Neuronal stem cell (in vitro differentiated cells): Measurements from ENCODE around the gene SLC6A3.

ENCODE experiments used
- DNase-seq: peaks from one replicate; pipeline ENCODE4 v3.0.0-alpha.2; 2013; ENCODE audit warnings: low spot score
- H2AFZ ChIP-seq: one replicate; pipeline ENCODE4 v1.6.1; 2013; ENCODE audit warnings: mild to moderate bottlenecking, low read length, inconsistent platforms
- H2AK5ac ChIP-seq: 2 replicates; pipeline ENCODE4 v1.6.1; 2013; ENCODE audit warnings: low read depth, mild to moderate bottlenecking, inconsistent platforms, low read length, moderate library complexity, mixed read lengths
- H2BK120ac ChIP-seq: 2 replicates; pipeline ENCODE4 v1.6.1; 2013; ENCODE audit warnings: low read depth, mild to moderate bottlenecking, inconsistent platforms, low read length, moderate library complexity, mixed read lengths
- H2BK12ac ChIP-seq: one replicate; pipeline ENCODE4 v1.6.1; 2013; ENCODE audit warnings: low read length, inconsistent platforms
- H2BK15ac ChIP-seq: 2 replicates; pipeline ENCODE4 v1.6.1; 2013; ENCODE audit warnings: mild to moderate bottlenecking, low read length, inconsistent platforms, mixed read lengths
- H2BK5ac ChIP-seq: one replicate; pipeline ENCODE4 v1.6.1; 2013; ENCODE audit warnings: inconsistent platforms, mild to moderate bottlenecking, low read length, moderate library complexity
- H3K14ac ChIP-seq: one replicate; pipeline ENCODE4 v1.6.1; 2013; ENCODE audit warnings: low read length, inconsistent platforms
- H3K18ac ChIP-seq: 2 replicates; pipeline ENCODE4 v1.6.1; 2013; ENCODE audit warnings: low read length, inconsistent platforms
- H3K23ac ChIP-seq: 2 replicates; pipeline ENCODE4 v1.6.1; 2013; ENCODE audit warnings: low read depth, mild to moderate bottlenecking, mixed read lengths, low read length, inconsistent platforms; ENCODE audit not compliant: poor library complexity
- H3K27ac ChIP-seq: replicated peaks from 3 replicates; pipeline ENCODE4 v1.5.1; 2013; ENCODE audit warnings: low read length, inconsistent platforms
- H3K27me3 ChIP-seq, 3 experiments: 2 replicates each; pipeline ENCODE4 v1.6.1; 2013; ENCODE audit warnings: low read length in 3 of 3, mild to moderate bottlenecking in 2 of 3, inconsistent platforms in 1 of 3, low read depth in 1 of 3, mixed read lengths in 1 of 3, moderate library complexity in 1 of 3; ENCODE audit not compliant: control insufficient read depth in 3 of 3, insufficient read depth in 3 of 3
- H3K36me3 ChIP-seq, 2 donors: replicated peaks in 1 of 2; 2 replicates each; pipeline ENCODE4 v1.6.1; 2013; ENCODE audit warnings: low read length in 2 of 2; ENCODE audit not compliant: control insufficient read depth in 2 of 2, insufficient read depth in 2 of 2
- H3K4ac ChIP-seq: 2 replicates; pipeline ENCODE4 v1.6.1; 2013; ENCODE audit warnings: inconsistent platforms, mild to moderate bottlenecking, low read length, moderate library complexity
- H3K4me1 ChIP-seq, 2 donors: 1 replicate in 1 of 2; 2 replicates in 1 of 2; pipeline ENCODE4 v1.6.1; 2013; ENCODE audit warnings: low read length in 2 of 2, low read depth in 1 of 2; ENCODE audit not compliant: control insufficient read depth in 2 of 2, insufficient read depth in 1 of 2
- H3K4me2 ChIP-seq: one replicate; pipeline ENCODE4 v1.6.1; 2013; ENCODE audit warnings: mild to moderate bottlenecking, low read length, inconsistent platforms; ENCODE audit not compliant: insufficient read depth, poor library complexity, severe bottlenecking
- H3K4me3 ChIP-seq, 2 donors: 2 replicates each; pipeline ENCODE4 v1.5.1; 2013; ENCODE audit warnings: low read length in 2 of 2, mild to moderate bottlenecking in 2 of 2, inconsistent platforms in 1 of 2, moderate library complexity in 1 of 2
- H3K79me1 ChIP-seq: one replicate; pipeline ENCODE4 v1.6.1; 2013; ENCODE audit warnings: low read depth, mild to moderate bottlenecking, inconsistent platforms, low read length, moderate library complexity
- H3K9ac ChIP-seq: one replicate; pipeline ENCODE4 v1.6.1; 2013; ENCODE audit warnings: mild to moderate bottlenecking, low read depth, low read length, inconsistent platforms; ENCODE audit not compliant: poor library complexity
- H3K9me3 ChIP-seq, 2 donors: replicated peaks in 1 of 2; 2 replicates each; pipeline versions ENCODE3 to v1.6.1; 2013; ENCODE audit warnings: low read length in 2 of 2, mild to moderate bottlenecking in 2 of 2, inconsistent platforms in 1 of 2, low read depth in 1 of 2, mixed read lengths in 1 of 2, moderate library complexity in 1 of 2; ENCODE audit not compliant: control insufficient read depth in 2 of 2, insufficient read depth in 1 of 2
- H4K8ac ChIP-seq: one replicate; pipeline ENCODE4 v1.6.1; 2013; ENCODE audit warnings: low read depth, mild to moderate bottlenecking, inconsistent platforms, low read length, moderate library complexity
- H4K91ac ChIP-seq: one replicate; pipeline ENCODE4 v1.6.1; 2013; ENCODE audit warnings: low read length, low read depth, mild to moderate bottlenecking, inconsistent platforms; ENCODE audit not compliant: poor library complexity
- WGBS, 2 donors: extraction: QIAGEN DNeasy Blood & Tissue Kit; methylation state at CpG; one replicate each; pipeline ENCODE4 v1.1.7; 2013; ENCODE audit warnings: missing lambda C conversion rate in 2 of 2, mixed read lengths in 1 of 2; ENCODE audit not compliant: insufficient read length in 2 of 2, insufficient replicate concordance in 1 of 2; ENCODE audit errors: extremely low coverage in 2 of 2; 5-methylcytosine and 5-hydroxymethylcytosine counted together

Gene SLC6A3

GRCh38 chr5:1440098-1440493 is 5.1 kb downstream of the SLC6A3 start:
- H3K36me3 ChIP-seq, result no peaks in the 10 kb centered on the region
- peaks cover 3 to 6% of the 10 kb centered on the region in 2 donors for H3K9me3 ChIP-seq
- H4K8ac ChIP-seq, result no peak overlapping the region
- no peak overlapping the region for H3K27ac ChIP-seq
- H2AK5ac ChIP-seq, result no peak overlapping the region
- no peak overlapping the region for H3K4me3 ChIP-seq
- H3K9ac ChIP-seq, result no peak overlapping the region
- no peak overlapping the region for H2BK12ac ChIP-seq
- WGBS, 2 donors, result no CpG with 5 or more reads among the region's 3 CpGs
- H2AFZ ChIP-seq, result no peak overlapping the region
- H3K18ac ChIP-seq, result no peak overlapping the region
- no peak overlapping the region for H2BK5ac ChIP-seq
- peaks cover 19 to 62% (median 27%) of the 10 kb centered on the region in 3 experiments for H3K27me3 ChIP-seq
- no peak overlapping the region for H3K4ac ChIP-seq
- H4K91ac ChIP-seq, result no peak overlapping the region
- no peak for DNase-seq
- no peak overlapping the region for H3K14ac ChIP-seq
- no peak overlapping the region for H3K4me2 ChIP-seq
- H2BK120ac ChIP-seq, result no peak overlapping the region
- H3K79me1 ChIP-seq, result no peaks in the 10 kb centered on the region
- H3K23ac ChIP-seq, result no peak overlapping the region
- peaks cover 0 to 5% of the 10 kb centered on the region in 2 donors for H3K4me1 ChIP-seq
- no peak overlapping the region for H2BK15ac ChIP-seq

DNA sequence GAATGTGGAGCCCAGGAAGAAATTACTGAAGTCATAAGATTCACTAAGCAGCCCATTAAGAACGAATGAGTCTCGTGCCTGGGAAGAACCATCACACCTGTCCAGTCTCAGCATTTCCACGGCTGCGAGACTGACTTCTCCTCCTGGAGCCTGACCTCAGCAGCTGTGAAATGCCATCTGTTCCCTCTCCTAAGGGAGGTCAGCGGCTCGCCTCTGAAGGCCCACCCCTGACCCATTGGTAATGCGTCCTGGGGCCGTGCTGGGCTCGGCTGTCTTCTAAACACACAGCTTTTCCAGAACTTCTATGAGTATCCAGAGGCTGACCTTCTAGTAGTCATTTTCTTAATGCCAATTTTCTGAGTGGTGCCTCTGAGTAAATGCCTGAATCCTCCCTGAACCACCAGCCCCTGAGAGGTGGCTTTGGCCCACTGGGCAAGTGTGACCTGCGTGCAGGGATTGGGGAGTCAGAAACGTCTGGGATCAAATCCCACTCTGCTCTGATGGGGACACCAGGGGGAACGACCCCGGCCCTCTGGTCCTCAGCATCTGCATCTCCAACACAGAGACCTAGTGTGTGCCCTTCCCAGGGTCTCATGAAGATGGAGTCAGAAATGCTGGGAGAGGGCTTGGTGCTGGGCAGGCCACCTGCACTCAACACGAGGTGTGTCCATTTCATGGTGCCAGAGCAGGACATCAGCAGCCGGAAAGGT is 5.7 kb downstream of the SLC6A3 start:
- Histone ChIP-seq H2BK12ac (no peak overlapping the region), H3K27me3 (peaks cover 13 to 56% (median 21%) of the 10 kb centered on the region in 3 experiments), H3K79me1 (no peaks in the 10 kb centered on the region), H3K4me3 (peak overlapping the region in 1 of 2 donors; percentile 34), H3K4ac (no peak overlapping the region), H4K91ac (no peak overlapping the region), H3K18ac (no peak overlapping the region), H3K4me1 (peaks cover 0 to 3% of the 10 kb centered on the region in 2 donors), H2BK120ac (no peak overlapping the region), H3K23ac (no peak overlapping the region), H3K36me3 (no peaks in the 10 kb centered on the region), H3K14ac (no peak overlapping the region), H3K9me3 (peaks cover 3 to 6% of the 10 kb centered on the region in 2 donors), H3K27ac (no peak overlapping the region), H3K4me2 (no peak overlapping the region), H2BK5ac (no peak overlapping the region), H2AK5ac (no peak overlapping the region), H2AFZ (no peak overlapping the region), H4K8ac (no peak overlapping the region), H2BK15ac (no peak overlapping the region), H3K9ac (peak overlapping the region; percentile 14)
- WGBS, 2 donors, result no CpG with 5 or more reads among the region's 15 CpGs
- DNase-seq, result no peak

GRCh38 chr5:1438871-1439270 is 6.4 kb downstream of the SLC6A3 start:
- no peak overlapping the region for H3K4me2 ChIP-seq
- peaks cover 6 to 50% (median 15%) of the 10 kb centered on the region in 3 experiments for H3K27me3 ChIP-seq
- H2BK120ac ChIP-seq, result no peak overlapping the region
- no peak overlapping the region for H2AFZ ChIP-seq
- no peak overlapping the region for H2BK5ac ChIP-seq
- no peak overlapping the region for H2BK15ac ChIP-seq
- no peaks in the 10 kb centered on the region for H3K36me3 ChIP-seq
- H4K8ac ChIP-seq, result no peak overlapping the region
- no peak overlapping the region for H3K4me3 ChIP-seq
- H3K27ac ChIP-seq, result no peak overlapping the region
- no peak overlapping the region for H3K14ac ChIP-seq
- no peak overlapping the region for H2AK5ac ChIP-seq
- DNase-seq, result no peak
- no peak overlapping the region for H3K9ac ChIP-seq
- H3K4me1 ChIP-seq, result no peaks in the 10 kb centered on the region
- no CpG with 5 or more reads among the region's 21 CpGs for WGBS, 2 donors
- H3K23ac ChIP-seq, result no peak overlapping the region
- no peak overlapping the region for H4K91ac ChIP-seq
- H3K18ac ChIP-seq, result no peak overlapping the region
- H3K79me1 ChIP-seq, result no peaks in the 10 kb centered on the region
- H3K4ac ChIP-seq, result no peak overlapping the region
- H3K9me3 ChIP-seq, result peaks cover 4 to 6% of the 10 kb centered on the region in 2 donors
- H2BK12ac ChIP-seq, result no peak overlapping the region

DNA sequence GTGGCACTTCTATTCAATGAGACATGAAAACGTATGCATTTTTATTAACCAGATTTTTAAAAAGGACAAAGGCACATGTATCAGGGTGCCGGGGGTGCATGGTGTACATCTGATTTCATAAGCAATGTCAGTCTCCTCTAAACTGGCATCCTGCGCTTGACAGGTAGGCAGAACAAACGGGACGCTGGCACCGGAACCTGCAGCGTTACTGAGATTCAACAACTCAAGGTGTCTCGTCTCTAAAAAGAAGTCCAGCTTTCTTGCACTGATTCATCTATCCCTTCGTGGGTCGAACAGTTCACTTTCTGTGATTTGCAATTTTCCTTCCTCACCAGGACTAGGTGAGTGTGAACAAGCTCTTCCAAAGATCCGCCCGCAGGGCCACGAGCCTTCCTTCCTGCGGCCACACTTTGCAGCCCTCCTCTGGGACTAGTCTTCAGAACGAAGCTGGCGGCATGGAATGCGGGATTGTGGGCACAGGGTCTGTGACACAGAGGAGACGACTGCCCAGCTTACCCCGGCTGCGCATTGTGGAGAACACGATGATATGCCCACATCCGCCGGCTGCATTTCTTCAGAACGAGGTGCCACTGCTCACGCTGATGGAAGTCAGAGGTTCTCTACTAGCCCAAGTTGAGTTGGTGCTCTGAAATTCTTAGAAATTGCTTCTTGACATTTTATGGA is 7.2 kb downstream of the SLC6A3 start:
- no peak overlapping the region for H4K91ac ChIP-seq
- no peak overlapping the region for H2BK15ac ChIP-seq
- H3K18ac ChIP-seq, result no peak overlapping the region
- no peaks in the 10 kb centered on the region for H3K4me1 ChIP-seq
- WGBS, 2 donors, result no CpG with 5 or more reads among the region's 25 CpGs
- peaks cover 2 to 41% (median 6%) of the 10 kb centered on the region in 3 experiments for H3K27me3 ChIP-seq
- H3K9ac ChIP-seq, result no peak overlapping the region
- H3K79me1 ChIP-seq, result no peaks in the 10 kb centered on the region
- H3K14ac ChIP-seq, result no peak overlapping the region
- H3K4me2 ChIP-seq, result no peak overlapping the region
- no peak overlapping the region for H3K23ac ChIP-seq
- H3K36me3 ChIP-seq, result no peaks in the 10 kb centered on the region
- no peak for DNase-seq
- no peak overlapping the region for H2AK5ac ChIP-seq
- no peak overlapping the region for H2BK12ac ChIP-seq
- no peak overlapping the region for H4K8ac ChIP-seq
- H2BK5ac ChIP-seq, result no peak overlapping the region
- H2BK120ac ChIP-seq, result no peak overlapping the region
- H3K27ac ChIP-seq, result no peak overlapping the region
- peaks cover 10 to 11% of the 10 kb centered on the region in 2 donors for H3K9me3 ChIP-seq
- H3K4me3 ChIP-seq, result no peak overlapping the region
- H3K4ac ChIP-seq, result no peak overlapping the region
- no peak overlapping the region for H2AFZ ChIP-seq
